HL-60/S4 treated with retinoic acid at 250 ng/mL for 4 days and 3 days (cell line): ENCODE data around the gene TCERG1L.
"Not testable (repeated sequence)": the region's sequence is repeated elsewhere in the genome, so short reads cannot be mapped to it uniquely, and the experiment has no call there.

ENCODE experiments used
- in situ Hi-C: fragments of 300-500 bp; cut with MboI; formaldehyde crosslinking; loops from 2 replicates; pipeline ENCODE4 v1.7.0; 2022; ENCODE audit warnings: low sequenced_read_pairs

Gene TCERG1L, protein sequence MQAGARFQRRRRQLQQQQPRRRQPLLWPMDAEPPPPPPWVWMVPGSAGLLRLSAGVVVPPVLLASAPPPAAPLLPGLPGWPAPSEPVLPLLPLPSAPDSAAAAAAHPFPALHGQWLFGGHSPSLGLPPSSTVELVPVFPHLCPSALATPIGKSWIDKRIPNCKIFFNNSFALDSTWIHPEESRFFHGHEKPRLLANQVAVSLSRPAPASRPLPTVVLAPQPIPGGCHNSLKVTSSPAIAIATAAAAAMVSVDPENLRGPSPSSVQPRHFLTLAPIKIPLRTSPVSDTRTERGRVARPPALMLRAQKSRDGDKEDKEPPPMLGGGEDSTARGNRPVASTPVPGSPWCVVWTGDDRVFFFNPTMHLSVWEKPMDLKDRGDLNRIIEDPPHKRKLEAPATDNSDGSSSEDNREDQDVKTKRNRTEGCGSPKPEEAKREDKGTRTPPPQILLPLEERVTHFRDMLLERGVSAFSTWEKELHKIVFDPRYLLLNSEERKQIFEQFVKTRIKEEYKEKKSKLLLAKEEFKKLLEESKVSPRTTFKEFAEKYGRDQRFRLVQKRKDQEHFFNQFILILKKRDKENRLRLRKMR

DNA sequence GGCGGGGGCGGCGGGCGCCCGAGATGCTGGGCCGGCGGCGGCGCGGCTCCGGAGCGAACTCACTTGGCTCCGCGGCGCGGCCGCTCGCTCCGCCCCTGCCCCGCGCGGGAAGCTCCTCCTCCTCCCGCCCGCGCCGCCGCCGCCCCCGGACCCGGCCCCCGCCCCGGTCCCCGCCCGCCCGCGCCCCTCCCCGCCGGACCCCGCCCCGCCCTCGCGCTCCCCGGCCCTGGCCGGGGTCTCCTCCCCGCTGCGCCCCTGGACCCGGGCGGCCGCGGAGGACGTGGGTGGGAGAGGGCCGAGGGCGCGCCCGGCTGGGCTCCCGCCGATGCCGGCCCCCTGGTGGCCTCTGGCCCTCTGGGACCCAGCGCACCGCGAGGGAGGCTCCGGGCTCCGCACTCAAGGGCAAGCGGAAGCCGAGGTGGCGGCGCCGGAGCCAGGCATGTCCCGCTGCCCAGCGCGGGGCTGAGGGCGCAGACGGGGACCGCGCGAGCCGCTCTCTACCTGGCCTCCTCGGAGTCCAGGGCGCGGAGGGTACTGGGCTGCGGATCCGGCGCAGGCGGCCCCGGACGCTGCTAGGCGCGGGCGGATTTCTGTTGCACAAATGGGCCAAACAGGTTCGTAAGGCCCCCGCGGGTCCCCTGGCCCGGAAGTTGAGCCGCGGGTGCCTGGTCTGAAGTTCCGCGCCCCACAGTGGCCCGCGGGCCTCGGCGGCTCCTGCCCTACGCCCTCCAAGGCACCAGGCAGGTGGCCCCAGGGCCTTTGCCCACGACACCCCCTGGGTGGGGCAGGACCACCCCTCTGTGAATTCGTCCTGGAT, at the start of gene TCERG1L:
Gene TCERG1L (minus strand): TSS at position 61 of the 817 bp plus-strand sequence. CDS start 86 bp downstream, outside the sequence.
- in situ Hi-C loops = no loop called here

DNA sequence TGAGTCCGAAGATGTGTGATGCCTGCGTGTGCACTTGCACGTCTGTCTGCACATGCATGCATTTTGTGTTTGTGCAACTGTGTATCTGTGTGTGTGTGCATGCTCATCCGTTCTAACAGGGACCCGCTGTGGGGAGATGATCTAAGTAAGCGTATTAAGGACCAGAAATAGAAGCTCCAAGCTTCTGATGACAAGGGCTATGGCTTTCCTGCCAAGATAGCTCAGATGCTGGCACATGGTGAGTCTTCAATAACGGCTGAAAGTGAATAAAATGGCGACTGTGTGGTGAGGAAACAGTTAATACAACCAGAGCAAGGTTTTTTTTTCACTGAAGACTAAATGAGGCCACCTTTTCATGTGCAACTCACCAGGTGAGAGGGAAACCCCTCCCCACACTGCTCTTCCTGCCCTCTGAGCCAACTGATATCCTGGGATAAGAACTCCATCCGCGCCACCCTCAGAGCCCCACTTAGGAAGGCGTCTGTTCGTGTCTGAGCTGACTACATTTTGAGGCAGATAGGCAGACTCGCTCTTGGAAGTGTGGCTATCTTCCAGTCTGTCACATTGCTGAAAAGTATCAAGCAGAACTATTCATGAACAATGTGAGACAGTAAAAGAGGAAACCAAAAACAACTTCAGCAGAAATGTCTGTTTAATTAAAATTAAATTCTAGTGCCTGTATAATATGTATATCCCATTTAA, 47.4 kb upstream of the TCERG1L start:
- in situ Hi-C loops = no loop called here

- in situ Hi-C loops = no loop called here
Measured at GRCh38 chr10:131356442-131356841, 44.9 kb upstream of the TCERG1L start.

GRCh38 chr10:131355881-131356280, 44.4 kb upstream of the TCERG1L start:
- in situ Hi-C loops = no loop called here

- in situ Hi-C loops = no loop called here
Measured at GRCh38 chr10:131355056-131355455, 43.5 kb upstream of the TCERG1L start.

DNA sequence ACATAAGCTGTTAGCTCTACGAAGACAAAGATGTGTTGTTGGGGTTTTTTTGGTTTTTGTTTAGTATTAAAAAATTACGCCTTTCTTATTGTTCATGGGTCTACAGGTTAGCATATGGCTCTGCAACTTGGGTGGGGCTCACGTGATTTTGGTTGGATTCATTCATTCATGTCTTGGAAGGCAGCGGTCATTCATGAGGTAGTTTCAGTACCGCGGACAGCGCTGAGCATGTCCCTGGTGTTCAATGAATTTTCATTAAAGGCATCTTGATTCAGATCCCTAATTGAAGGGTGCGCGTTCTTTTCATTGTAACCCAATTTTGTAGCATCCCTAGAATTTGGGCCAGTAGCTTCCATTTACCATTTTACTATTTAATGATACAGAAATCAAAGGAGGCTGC, 42.9 kb upstream of the TCERG1L start:
- in situ Hi-C loops = no loop called here

DNA sequence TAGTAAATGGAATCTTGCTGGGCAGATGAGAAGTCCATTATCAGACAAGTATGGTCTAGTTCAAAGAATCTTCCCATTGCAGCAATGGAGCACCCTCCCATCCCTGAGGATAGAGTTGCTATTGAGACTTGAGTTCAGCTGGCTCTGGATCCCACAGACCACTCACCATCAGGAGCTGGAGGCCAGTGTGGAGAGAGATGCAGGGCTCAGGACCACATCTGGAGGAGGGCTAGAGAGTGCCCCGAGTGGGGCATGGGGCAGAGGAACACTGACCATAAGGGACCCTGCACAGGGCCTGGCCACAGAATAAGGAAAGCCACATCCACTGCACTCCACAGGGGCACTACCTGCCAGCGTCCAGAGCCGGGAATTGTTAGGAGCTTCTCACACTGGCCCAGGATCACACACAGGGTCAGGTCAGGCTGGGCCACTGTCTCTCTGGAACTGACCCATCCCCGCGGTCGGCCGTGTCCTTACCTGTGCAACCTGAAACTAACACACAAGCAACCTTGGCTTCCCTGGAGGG, 41.3 kb upstream of the TCERG1L start:
- in situ Hi-C loops = no loop called here

- in situ Hi-C loops = no loop called here
Measured at GRCh38 chr10:131350660-131351059, 39.1 kb upstream of the TCERG1L start.

DNA sequence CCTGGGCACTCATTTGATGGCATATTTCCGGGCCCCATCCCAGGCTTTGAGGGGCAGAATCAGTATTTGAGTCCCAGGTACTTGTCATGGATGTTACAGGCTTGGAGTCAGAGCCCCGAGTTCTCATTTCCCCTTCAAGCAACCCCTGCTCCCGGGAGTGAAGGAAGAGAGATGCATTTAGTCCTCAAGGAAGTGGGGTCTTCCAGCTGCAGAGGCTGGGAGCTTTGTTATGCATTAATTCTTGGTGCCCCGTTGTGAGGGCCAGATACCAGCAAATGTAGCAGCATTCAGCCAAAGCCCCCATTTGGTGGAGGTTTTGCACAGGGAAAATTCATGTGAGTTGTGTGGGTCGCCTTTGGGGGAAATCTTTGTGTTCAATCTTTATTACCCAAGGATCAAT, 38.7 kb upstream of the TCERG1L start:
- in situ Hi-C loops = no loop called here

- in situ Hi-C loops = no loop called here
Measured at GRCh38 chr10:131346456-131346855, 34.9 kb upstream of the TCERG1L start.

GRCh38 chr10:131345691-131346090, 34.2 kb upstream of the TCERG1L start:
- in situ Hi-C loops = no loop called here

- in situ Hi-C loops = no loop called here
Measured at GRCh38 chr10:131344747-131345146, 33.2 kb upstream of the TCERG1L start.

DNA sequence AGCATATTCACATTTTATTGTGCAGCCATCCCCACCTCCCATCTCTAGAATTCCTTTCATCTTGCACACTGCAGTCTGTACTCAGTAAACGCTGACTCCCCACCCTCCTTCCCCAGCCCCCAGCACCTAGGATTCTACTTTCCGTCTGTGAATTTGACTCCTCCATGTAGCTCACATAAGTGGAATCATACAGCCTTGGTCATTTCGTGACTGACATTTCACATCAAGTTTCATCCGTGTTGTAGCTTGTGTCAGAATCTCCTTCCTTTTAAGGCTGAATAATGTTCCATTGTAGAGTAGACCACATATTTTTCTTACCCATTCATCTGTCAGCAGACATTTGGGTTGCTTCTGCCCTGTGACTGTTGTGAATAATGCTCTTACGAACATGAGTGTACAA, 26.2 kb upstream of the TCERG1L start:
- in situ Hi-C loops = no loop called here

- in situ Hi-C loops = no loop called here
Measured at GRCh38 chr10:131332821-131333220, 21.3 kb upstream of the TCERG1L start.

DNA sequence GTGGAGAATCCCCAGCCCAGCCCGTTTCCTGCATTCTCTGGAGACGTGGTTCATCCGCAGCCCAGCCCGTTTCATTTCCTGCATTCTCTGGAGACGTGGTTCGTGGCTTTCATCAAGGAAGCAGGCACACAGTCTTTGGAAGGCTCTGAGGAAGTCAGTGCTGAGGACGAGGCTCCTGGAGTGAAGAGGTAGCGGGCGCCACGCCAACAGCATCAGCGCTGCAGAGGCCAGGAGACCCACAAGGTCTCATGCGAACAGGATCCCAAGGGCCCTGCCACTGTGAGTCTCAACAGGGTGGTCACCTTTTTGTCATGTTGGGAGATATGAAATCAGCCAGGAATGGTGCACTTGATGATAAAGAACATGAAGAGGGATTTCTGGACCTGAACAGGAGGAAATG, 12.4 kb upstream of the TCERG1L start:
- in situ Hi-C loops = no loop called here

GRCh38 chr10:131323025-131323424, 11.5 kb upstream of the TCERG1L start:
- in situ Hi-C loops = no loop called here

DNA sequence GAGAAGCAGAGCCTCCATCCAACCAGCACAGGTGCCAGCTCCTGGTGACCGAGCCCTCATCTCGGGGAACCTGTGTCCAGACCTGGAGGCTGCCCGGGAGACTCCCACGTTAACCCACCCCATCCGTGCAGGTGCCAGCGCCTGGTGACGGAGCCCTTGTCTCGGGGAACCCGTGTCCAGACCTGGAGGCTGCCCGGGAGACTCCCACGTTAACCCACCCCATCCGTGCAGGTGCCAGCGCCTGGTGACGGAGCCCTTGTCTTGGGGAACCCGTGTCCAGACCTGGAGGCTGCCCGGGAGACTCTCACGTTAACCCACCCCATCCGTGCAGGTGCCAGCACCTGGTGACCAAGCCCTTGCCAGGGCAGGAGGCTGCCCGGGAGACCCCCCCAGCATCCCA, 11.1 kb upstream of the TCERG1L start:
- in situ Hi-C loops = not testable (repeated sequence)

DNA sequence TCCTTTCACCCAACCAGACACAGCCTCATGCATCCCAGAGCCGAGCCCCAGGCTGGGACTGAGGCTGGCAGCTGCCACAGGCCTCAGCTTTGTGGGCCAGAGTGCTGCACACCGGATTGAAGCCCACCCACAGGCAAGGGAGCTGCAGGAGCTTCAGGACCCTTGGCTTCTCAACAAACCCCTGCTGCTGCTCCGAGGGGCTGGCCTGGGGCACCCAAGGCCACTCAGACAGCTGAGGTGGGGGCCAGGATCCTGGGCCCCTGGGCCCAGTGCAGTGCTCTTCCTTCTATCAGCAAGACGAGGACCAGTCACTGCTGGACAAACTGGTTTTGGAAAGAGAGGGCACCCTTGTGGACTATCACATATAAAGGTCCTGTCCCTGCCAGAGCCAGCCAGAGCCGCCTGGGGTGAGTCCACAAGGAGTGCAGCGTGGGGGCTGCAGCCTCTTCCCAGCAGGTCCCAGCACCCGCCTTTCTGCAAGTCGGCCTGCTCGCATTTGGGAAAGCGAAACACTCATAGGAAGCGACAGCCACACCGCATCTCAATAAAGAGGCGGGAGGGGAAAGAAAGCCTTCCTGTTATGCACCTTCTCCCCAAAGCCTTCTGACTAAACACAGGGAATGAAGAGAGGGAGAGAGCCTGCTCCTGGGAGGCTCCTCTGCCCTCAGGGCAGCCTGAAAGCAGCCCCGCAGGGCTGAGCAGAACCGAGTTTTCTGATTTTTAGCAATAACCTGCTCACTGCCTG, 9.5 kb upstream of the TCERG1L start:
- in situ Hi-C loops = no loop called here

DNA sequence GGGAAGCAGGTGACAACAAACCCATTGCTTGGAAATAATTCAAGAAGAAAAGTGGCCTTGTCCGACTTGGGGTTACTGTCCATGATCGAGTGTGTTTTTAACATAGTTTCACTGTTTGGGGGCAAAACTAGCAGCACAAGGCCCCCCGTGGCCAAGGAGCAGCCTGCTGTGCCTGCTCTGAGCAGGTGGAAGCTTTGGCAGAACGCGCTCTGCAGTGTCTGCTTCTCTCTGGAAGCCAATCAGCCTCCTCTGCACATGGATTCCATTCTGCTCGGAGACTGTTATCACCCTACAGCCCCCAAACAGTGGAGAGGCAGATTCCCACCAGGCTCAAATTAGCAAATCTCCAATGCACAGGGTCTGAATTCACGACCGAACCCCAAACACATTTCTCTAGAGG, 7.3 kb upstream of the TCERG1L start:
- in situ Hi-C loops = no loop called here

DNA sequence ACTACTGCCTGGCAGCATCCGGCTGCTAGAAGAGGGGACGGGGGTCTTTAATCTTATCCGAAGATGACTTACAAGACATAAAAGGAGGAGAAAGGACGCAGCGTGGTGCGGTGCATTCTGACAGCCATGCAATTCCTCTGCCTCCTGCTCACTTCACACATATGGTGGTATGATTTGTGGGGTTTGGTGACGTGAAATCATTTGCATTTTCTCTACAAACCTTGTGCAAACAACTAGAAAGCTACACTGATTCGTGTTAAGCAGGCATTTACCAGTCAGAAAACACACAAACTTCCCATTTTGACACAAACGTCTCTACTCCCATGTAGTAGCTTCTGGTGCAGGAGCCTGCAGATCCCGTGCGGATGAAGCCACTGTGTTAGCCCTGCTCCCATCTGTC, 6.8 kb upstream of the TCERG1L start:
- in situ Hi-C loops = no loop called here
